AG09309 (cell line): ENCODE data around the gene PNPLA7.

Experiments
- DNase-seq: peaks from one replicate; pipeline ENCODE4 v3.0.0-alpha.2; 2010; ENCODE audit warnings: low read depth
- H3K4me3 ChIP-seq: 2 replicates; pipeline ENCODE4 v1.5.1; 2011; ENCODE audit warnings: mild to moderate bottlenecking, low read depth, low read length, moderate library complexity; ENCODE audit not compliant: control insufficient read depth
- CTCF ChIP-seq: IDR thresholded peaks from 2 replicates; pipeline ENCODE4 v1.5.1; 2011; ENCODE audit warnings: mild to moderate bottlenecking, low read depth, low read length, inconsistent platforms; ENCODE audit not compliant: insufficient read depth, control insufficient read depth; ENCODE audit errors: missing control alignments

Gene PNPLA7

GRCh38 chr9:137497921-137498719 is 52.1 kb downstream of the PNPLA7 start:
- DNase-seq: no peak
- no peak overlapping the region for H3K4me3 ChIP-seq
- TF ChIP-seq CTCF: no peak

GRCh38 chr9:137496601-137497375 is 53.4 kb downstream of the PNPLA7 start:
- no peak for TF ChIP-seq CTCF
- no peak overlapping the region for H3K4me3 ChIP-seq
- no peak for DNase-seq

- no peak for TF ChIP-seq CTCF
- no peak for DNase-seq
Measured at GRCh38 chr9:137494550-137495351, 55.5 kb downstream of the PNPLA7 start.

GRCh38 chr9:137494104-137494544 is 56.1 kb downstream of the PNPLA7 start:
- no peak for TF ChIP-seq CTCF
- H3K4me3 ChIP-seq: no peak overlapping the region
- DNase-seq: no peak

More at GRCh38 chr9:137494550-137495351, 55.5 kb downstream of the PNPLA7 start:
- H3K4me3 ChIP-seq: no peak overlapping the region

GRCh38 chr9:137493364-137494103 is 56.7 kb downstream of the PNPLA7 start:
- H3K4me3 ChIP-seq: no peak overlapping the region
- TF ChIP-seq CTCF: no peak
- no peak for DNase-seq
